ENCODE results near the gene CCSER2. TPM values are rescaled to one million over a fixed set of nuclear protein-coding genes. Genes with fewer than 3 reads are reported as not detected.
"Not testable (repeated sequence)": the region's sequence is repeated elsewhere in the genome, so short reads cannot be mapped to it uniquely, and the experiment has no call there.

Gene CCSER2
- polyA plus RNA-seq, 4 donors, result 26.7 to 39.4 (median 35.2) TPM

DNA sequence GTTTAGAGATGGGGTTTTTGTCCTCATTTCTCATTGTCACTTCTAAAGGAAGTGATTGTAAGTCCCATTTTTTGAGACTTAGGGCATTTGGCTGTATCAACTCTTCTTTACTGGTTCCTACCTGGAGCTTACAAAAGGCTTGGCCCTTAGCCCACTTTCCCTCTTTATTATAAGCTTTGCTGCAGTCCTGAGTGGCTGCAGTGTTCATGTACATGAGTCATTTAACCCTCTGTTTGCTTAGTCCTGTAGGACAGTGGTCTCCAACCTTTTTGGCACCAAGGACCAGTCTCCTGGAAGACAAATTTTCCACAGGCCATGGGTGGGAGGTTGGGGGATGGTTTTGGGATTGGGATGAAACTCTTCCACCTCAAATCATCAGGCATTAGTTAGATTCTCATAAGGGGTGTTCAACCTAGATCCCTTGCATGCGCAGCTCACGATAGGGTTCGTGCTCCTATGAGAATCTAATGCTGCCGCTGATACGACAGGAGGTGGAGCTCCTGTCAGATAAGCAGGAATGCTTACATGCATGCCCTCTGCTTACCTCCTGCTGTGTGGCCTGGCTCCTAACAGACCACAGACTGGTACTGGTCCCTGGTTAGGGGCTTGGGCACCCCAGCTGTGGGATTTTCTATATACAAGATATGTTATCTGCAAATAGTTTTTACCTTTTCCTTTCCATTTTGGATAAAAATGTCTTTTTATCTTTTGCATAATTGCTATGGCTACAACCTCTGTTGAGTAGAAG is 99.7 kb downstream of the CCSER2 start:
- DNase-seq (ENCODE audit: low read depth in 4 of 4, low spot score in 3 of 4), result no peak

- no peak for DNase-seq (ENCODE audit: low read depth in 4 of 4, low spot score in 3 of 4)
Observed at GRCh38 chr10:84428711-84429110, 100.3 kb downstream of the CCSER2 start.

DNA sequence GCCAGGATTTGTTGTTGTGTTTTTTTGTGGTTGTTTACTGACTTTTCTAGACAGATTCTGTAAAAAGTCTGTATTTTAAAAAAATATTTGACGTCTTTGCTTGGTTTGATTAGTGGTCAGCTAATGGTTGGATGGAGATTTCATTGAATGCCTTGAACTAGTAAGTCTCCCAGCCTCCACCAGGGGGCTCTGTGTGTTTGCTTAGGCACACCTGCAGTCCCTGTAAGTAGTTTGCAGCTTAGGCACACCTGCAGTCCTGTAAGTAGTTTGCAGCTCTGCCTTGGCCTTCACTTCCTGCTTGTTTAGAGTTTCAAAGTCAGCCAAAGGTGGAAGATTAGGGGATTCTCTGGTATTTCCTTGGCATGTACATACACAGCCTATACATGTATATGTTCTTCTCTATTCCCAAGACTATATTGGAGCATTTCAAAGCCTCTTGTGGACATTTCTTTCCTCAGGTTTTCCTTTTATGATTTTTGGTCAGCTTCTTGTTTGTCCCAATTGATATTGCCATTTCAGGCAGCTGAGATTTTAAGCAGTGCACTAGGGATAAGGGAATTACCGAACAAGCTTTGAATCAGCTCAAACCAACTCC is 101.6 kb downstream of the CCSER2 start:
- DNase-seq (ENCODE audit: low read depth in 4 of 4, low spot score in 3 of 4), result no peak

DNA sequence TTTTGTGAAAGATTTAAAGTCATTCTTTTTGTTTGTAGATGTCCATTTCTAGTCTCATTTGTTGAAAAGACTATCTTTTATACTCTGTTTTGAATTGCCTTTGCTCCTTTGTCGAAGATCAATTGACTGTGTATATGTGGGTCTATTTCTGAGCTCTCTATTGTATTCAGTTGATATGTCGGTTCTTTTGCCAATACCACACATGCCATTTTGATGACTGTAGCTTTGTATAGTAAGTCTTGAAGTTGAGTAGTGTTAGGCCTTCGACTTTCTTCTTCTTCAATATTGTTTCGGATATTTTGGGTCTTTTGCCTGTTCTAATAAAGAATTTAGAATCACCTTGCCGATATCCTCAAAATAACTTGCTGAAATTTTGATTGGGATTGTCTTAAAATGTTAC is 104.5 kb downstream of the CCSER2 start:
- no peak for DNase-seq (ENCODE audit: low read depth in 4 of 4, low spot score in 3 of 4)

- DNase-seq (ENCODE audit: low read depth in 4 of 4, low spot score in 3 of 4), result no peak
Observed at GRCh38 chr10:84440781-84441180, 112.4 kb downstream of the CCSER2 start.

GRCh38 chr10:84447701-84448400 is 119.5 kb downstream of the CCSER2 start:
- DNase-seq (ENCODE audit: low read depth in 4 of 4, low spot score in 3 of 4), result no peak

DNA sequence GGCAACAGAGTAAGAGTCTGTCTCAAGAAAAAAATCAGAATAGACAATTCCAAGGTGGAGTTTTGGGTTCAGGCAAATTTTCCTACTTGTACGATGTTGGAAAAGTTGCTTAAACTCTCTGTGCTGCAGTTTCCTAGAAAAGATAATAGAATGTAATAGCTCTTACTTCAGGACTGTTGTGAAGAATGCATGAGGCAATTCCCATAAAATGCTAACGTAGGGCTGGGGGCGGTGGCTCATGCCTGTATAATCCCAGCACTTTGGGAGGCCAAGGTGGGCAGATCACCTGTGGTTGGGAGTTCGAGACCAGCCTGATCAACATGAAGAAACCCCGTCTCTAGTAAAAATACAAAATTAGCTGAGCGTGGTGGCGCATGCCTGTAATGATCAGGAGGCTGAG is 121.0 kb downstream of the CCSER2 start:
- not testable (repeated sequence) for DNase-seq (ENCODE audit: low read depth in 4 of 4, low spot score in 3 of 4)

- DNase-seq (ENCODE audit: low read depth in 4 of 4, low spot score in 3 of 4), result no peak
Observed at GRCh38 chr10:84452003-84452402, 123.6 kb downstream of the CCSER2 start.

- DNase-seq (ENCODE audit: low read depth in 4 of 4, low spot score in 3 of 4), result no peak
Observed at GRCh38 chr10:84453303-84453702, 124.9 kb downstream of the CCSER2 start.

DNA sequence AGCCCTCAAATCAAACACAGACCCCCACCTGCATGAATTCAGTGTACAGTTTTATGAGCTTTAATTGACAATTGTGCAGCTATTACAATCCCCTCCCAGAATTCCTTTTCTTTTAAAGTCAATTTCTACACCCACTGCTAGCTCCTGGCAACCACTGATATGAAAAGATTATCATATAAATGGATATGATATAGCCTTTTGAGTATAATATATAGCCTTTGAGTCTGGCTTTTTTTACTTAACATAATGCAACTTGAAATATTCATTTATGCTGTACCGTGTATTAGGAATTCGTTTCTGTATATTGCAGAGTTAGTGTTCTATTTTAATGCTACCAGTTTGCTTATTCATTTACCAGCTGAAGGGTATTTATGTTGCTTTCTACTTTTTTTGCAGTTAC is 127.7 kb downstream of the CCSER2 start:
- DNase-seq (ENCODE audit: low read depth in 4 of 4, low spot score in 3 of 4), result no peak

DNA sequence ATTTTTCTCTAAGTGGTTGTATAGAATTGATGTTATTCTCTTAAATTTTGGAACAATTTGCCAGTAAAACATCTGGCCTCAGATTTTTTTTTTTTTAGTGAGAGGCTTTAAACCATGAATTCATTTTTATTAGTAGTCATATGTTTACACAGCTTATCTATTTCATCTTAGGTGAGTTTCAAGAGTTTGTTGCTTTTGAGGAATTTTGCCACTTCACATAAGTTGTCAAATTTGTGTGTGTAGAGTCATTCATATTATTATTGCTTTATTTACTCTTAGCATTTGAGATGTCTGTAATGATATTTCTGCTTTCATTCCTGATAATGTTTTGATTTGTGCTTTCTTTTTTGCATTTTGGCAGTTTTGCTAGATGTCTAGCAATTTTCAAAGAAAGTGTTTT is 132.1 kb downstream of the CCSER2 start:
- DNase-seq (ENCODE audit: low read depth in 4 of 4, low spot score in 3 of 4), result no peak

GRCh38 chr10:84469470-84469869 is 141.1 kb downstream of the CCSER2 start:
- no peak for DNase-seq (ENCODE audit: low read depth in 4 of 4, low spot score in 3 of 4)

GRCh38 chr10:84473136-84473535 is 144.7 kb downstream of the CCSER2 start:
- DNase-seq (ENCODE audit: low read depth in 4 of 4, low spot score in 3 of 4), result no peak

DNA sequence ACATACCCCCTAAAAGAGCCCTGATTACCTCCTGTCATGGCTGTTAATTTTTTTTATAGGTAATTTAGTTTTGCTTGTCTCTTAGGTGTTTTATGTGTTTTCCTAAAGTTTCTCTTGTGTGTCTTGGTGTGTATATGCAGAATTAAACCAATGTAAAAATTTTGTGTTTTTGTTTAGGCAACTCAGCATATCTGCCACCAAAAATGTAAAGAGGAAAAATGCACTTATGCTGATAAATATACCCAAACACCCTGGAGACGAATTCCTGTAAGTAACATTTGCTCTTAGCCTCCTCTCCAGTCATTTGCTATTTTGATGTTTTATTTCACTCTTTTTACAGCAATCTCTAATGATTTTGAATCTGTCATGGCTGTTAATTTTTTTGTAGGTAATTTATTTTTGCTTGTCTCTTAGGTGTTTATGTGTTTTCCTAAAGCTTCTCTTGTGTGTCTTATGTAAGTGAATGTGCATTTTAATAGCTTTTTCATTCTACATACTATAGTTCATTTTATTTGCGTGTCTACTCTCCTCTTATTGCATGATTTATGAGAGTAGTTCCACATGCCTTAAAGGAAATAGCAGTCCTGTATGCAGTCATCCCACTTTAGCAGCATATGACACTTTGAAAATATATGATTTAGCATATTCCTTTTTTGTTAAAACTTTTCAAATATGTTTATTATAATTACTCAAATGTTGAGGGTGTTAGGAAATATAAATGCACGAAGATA is 149.2 kb downstream of the CCSER2 start:
- no peak for DNase-seq (ENCODE audit: low read depth in 4 of 4, low spot score in 3 of 4)

DNA sequence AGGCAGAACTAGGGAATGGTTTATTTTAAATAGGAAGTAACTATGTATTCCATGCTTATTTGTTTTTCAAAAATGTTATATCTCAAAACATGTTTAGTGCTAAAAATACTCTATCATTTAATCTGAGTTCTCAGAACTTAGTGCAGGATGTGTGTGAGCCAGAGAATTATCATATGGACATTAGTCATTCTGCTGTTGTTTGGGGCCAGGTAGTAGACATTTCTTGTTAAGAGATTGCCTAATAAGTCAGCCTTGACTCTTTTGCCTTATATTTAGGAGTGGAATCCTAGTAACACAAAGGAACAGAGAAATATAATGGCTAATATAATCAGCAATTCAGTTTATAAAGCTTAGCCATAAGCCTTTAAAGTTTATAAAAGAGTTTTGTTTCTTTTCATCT is 149.8 kb downstream of the CCSER2 start:
- DNase-seq (ENCODE audit: low read depth in 4 of 4, low spot score in 3 of 4), result no peak

GRCh38 chr10:84478679-84479078 is 150.3 kb downstream of the CCSER2 start:
- DNase-seq (ENCODE audit: low read depth in 4 of 4, low spot score in 3 of 4), result no peak

DNA sequence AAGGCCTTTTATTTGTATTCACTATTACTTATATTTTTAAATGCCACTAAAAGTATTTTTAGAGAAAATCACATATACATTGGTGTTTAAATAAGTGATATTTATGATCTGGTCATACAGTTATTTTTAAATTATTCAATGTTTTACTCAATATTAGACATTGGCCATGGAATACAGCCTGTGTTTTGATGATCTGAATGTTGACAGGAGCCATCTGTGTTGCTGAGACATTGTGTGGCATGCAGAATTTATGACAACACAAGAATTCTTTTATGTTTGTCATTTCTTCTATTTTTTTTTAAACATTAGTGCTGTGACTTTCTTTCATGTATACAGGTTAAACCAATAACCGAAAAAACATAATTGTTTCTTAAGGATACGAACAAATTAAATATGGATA is 156.2 kb downstream of the CCSER2 start:
- no peak for DNase-seq (ENCODE audit: low read depth in 4 of 4, low spot score in 3 of 4)

DNA sequence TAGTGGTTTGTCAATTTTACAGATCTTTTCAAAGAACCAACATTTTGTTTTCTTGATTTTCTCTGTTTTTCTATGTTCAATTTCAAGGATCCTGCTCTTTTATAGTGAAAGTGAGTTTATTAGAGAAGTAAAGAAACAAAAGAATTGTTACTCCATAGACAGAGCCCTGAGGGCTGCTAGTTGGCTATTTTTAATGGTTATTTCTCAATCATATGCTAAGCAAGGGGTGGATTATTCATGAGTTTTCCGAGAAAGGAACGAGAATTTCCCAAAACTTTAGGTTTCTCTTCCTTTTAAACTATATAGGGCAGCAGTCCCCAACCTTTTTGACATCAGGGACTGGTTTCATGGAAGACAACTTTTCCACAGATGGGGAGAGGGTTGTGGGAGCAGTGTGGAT is 165.0 kb downstream of the CCSER2 start:
- DNase-seq (ENCODE audit: low read depth in 4 of 4, low spot score in 3 of 4), result no peak

GRCh38 chr10:84493951-84494848 is 165.8 kb downstream of the CCSER2 start:
- no peak for DNase-seq (ENCODE audit: low read depth in 4 of 4, low spot score in 3 of 4)

GRCh38 chr10:84494849-84495180 is 166.4 kb downstream of the CCSER2 start:
- no peak for DNase-seq (ENCODE audit: low read depth in 4 of 4, low spot score in 3 of 4)

All from right renal pelvis (tissue), 4 donors.